ENCODE measurements around the gene REXO5.
"Not testable (repeated sequence)": the region's sequence is repeated elsewhere in the genome, so short reads cannot be mapped to it uniquely, and the experiment has no call there.

Gene REXO5

DNA sequence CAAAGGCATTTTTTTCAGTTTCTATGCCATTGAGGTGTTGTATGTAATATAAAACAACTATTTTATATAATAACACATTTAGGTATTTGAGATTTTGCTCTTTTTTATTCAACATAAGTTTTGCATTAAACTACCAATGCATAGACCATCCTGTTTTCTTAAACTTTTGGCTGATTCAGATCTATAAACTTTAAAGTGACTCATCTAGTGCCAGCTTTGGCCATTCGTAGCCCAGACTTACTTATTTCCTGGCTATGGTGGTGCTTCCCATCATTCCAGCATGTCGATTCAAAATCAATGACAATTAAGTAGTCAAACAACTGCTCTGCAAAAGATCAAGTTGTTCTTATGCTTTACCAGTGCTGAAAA lies 3.2 kb upstream of the REXO5 start:
- DNase-seq, result peak; percentile 18

DNA sequence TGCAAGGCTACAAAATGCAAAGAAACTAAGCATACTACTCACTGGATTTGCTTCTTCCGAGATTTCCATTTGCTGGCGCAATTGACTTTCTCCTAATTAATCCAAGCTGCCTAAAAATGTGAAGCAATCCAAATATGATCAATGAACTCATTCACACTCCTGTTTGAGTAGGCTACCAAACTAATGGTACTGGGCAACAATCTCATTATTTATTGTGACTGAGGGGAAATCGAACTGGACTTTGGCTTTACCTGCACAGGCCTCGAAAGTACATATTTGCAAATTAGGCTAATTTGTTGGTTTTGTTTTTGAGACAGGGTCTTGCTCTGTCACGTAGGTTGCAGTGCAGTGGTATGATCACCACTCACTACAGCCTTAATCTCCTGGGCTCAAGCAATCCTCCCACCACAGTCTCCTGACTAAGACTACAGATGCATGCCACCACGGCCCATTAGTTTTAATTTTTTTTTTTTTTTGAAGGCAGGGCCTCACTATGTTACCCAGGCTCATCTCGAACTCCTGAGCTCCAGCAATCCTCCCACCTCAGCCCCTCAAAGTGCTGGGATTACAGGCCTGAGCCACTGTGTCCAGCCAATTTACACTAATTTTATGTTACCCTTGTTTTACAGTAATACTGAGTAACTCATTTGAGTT lies 2.6 kb upstream of the REXO5 start:
- no peak for DNase-seq

DNA sequence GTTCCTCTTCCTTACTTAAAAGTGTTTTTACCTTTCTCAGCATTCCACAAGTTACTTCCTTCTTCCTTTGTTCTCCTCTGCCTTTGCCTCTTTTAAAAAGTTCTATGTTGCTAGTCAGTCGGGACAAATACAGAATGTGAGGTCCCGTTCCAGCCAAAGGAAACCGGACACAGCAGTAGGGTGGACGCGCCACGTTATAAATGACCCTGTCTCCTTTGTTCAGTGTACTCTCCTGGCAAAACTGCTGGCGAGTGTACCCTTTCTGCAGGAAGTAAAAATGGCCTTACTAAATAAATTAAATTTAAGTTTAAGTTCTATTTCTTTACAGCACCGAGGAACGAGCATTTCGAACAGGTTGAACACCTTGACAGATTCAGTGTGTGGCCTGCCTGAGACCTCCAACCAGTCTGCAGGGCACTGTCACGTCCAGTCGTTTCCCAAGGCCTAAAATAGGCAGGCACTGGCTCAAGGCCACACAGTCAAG lies 601 bp upstream of the REXO5 start:
- DNase-seq, result not testable (repeated sequence)

GRCh38 chr16:20807862-20808261 lies 1.5 kb downstream of the REXO5 start:
- no peak for DNase-seq

GRCh38 chr16:20811889-20812439 lies 5.6 kb downstream of the REXO5 start:
- DNase-seq, result no peak

GRCh38 chr16:20812510-20812909 lies 6.2 kb downstream of the REXO5 start:
- no peak for DNase-seq

DNA sequence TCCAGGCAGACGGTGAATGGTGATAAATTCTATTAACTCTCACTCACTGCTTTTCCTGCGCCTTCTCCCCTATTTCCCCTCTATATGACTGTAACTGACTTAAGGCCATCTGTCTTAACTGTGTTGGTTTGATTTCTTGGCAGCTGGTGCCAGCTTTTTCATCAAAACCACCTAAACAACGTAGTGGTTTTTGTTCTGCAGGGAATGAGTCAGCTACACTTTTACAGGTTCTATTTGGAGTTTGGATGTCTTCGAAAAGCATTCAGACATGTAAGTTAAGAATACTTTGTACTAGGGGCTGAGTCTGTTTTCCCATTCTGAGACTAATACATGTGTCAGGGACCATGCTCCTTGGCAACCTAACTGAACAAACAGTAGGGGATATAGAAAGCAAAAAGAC lies 8.5 kb downstream of the REXO5 start:
- no peak for DNase-seq

- DNase-seq, result no peak
These were observed 12.7 kb downstream of the REXO5 start for GRCh38 chr16:20818929-20819585.

- DNase-seq, result no peak
These were observed 15.4 kb downstream of the REXO5 start for GRCh38 chr16:20821682-20822081.

GRCh38 chr16:20822521-20823325 lies 16.4 kb downstream of the REXO5 start:
- DNase-seq, result no peak

DNA sequence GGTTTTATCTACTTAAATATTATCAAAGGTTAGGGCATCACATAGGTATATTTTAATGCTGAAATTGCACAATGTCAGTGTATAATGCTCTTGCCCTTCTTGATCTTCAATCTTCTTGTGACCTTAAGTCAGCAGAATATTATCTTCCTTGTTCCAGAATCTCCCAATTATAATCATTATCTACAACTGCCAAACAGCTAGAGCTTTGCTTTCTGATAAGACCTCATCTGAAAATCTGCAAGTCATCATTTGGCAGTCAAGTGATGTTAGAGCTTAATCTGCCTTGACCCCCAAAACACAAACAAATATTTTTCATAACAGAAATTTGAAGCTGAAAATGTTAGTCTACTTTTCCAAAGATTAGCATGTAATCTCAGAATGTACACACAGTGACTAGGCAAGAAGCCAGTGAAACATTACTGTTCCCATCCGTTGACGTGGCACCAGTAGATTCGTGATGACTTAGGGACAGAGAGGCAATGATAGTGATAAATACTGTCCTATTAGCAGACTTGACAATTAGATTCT lies 19.8 kb downstream of the REXO5 start:
- DNase-seq, result no peak

DNA sequence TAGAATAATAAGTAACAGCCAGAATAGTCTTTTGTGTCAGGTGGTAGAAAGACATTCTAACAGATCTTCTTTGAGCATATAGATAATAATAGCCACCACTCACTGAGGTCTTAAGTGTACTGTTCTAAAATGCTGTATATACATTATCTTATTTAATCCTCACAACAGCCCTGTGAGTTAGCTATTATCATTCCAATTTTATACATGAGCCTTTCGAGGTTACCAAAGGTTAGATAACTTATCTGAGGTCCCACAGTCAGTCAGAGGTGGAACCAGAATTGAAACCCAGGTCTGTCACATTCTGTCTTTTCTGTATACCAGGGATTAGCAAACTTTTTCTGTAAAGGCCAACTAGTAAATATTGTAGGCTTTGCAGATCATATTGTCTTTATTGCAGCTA lies 23.2 kb downstream of the REXO5 start:
- DNase-seq, result no peak

GRCh38 chr16:20830372-20830771 lies 24.0 kb downstream of the REXO5 start:
- DNase-seq, result no peak

DNA sequence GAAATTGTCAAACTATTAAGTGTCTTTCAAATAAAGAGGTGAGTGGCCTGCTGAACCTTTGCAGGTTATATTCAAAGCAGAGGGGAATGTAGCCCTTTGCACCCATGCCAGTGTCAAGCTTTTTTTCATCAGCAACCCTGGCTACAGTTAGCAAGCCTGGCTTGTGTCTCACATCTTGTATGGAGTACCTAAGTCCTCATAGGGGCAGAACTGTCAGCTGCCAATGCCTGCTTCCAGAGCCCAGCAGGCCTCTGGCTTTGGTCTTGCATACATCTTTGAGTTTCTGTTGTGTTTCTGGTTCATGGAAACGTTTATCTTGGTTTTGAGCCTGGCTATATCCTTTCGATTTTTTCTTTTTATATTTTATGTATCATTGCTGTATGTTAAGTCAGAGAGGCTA lies 26.8 kb downstream of the REXO5 start:
- DNase-seq, result no peak

DNA sequence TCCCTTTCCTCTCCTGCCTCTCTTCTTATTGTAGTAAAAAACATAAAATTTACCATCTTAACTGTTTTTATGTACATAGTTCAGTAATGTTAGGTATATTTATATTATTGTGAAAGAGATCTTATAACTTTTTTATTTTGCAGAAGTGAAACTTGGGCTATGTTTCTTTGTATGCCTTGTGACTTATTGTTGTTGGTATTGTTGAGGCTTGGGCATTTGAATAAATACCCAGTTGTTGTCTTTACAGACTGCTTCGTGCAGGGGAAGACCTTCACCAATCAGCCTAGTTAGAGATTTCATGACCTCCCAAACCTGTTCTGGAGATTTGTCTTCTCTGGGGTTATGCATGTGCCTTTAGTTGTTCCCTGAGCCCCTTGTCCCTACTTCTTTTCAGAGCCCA lies 31.9 kb downstream of the REXO5 start:
- no peak for DNase-seq

DNA sequence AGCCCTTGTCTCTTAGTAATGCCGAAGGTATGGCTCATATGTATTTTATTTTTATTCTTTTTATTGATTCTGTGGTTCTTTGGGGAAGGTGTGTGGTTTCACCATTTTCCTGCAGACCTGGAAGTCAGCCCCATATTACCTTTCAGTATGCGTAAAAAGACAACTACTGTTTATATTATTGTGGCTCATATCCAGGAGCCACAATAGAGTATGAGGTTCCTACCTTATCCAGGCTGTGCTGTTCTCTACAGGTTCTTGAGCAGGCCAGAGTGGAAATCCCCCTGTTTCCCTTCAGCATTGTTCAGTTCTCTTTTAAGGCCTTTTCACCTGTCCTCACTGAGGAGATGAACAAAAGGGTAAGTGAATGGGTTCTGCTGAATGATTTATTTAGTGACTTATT lies 33.2 kb downstream of the REXO5 start:
- DNase-seq, result no peak

DNA sequence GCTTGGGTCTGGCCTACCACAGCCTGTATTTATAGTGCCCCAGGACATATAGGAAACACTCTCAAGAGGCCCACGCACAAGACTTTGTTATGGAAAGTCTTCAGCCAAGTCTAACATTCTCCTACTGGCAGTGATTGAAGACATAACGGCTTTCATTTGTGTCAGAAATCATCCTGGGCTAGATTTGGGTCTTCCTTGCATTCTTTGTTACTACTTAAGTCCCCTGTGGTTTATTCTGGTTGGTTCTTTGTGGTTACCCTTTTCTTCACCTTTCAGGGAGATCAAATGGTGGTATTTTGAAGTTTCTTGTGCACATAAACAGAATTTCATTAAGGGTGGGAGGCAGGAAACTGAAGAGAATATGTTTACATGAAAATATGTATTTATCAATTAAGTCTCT lies 37.7 kb downstream of the REXO5 start:
- DNase-seq, result no peak

DNA sequence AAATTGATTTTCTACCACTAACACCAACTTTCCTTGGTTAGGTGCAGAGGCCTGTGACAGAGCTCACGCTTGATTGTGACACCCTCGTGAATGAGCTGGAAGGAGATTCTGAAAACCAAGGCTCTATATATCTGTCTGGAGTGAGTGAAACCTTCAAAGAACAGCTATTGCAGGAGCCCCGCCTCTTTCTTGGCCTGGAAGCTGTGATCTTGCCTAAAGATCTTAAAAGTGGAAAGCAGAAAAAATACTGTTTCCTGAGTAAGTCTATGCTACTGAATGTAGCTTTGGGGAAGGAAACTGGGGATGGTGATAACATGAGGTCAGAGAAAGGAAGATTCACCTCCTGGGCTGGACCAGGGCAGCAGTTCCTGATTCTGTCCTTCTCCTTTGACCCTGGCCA lies 38.3 kb downstream of the REXO5 start:
- no peak for DNase-seq

- no peak for DNase-seq
These were observed 39.7 kb downstream of the REXO5 start for GRCh38 chr16:20846030-20846429.

- no peak for DNase-seq
These were observed 40.2 kb downstream of the REXO5 start for GRCh38 chr16:20846551-20846950.

DNA sequence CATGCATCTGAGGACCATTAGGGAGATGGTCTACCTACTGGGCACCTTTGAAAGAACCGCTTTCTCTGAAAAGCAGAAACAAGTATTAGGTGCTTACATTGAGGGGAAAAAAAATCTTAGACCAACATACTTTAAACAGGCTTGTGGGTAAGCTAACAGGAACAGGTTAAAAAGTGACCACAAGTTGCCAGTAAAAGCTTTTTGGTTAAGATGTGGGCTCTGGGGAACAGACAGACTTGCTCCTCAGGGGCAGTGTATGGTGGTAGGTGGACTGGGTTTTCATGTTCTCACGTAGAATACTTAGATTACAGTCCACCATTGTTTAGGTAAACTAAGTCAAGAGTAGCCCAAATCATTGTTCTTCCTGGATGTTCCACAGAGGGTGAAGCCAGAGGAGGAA lies 41.2 kb downstream of the REXO5 start:
- no peak for DNase-seq

DNA sequence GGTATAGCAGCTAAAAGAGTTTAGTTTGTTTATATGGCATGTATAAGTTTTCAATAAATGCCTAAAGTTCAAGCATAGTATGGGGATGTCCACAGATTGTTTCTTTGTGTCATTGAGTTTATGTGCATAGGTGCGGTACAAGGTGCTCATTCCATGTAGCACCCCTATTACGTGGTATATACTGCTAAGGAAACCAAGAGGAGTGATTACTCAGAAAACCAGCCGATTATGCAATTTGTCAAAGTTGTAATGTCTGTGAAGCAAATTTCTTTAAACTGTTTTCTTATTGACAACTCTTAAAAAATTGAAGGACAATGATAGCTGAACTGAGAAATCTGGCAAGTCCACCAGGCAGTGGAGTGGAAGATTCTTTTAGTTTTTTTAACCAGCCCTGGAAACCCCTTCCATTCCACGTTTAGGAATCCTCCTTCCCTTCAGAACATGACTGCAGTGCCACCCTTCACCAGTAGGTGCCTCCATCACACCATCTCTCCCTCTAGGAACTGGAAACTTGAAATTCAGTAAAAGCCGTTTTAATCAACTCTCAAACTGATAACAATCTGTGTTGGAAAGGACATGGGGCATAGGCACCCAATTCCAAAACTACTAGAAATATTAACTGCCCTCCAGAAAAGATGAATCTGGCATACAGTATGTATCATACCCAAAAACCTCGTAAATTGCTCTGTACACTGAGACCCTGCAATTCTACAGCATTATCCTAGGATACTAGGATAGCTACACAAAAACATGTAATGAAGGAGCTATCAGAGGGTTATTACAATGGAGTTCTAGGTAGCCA lies 43.5 kb downstream of the REXO5 start:
- DNase-seq, result peak; percentile 61

Data from fibroblast of skin of abdomen (primary cell).